Endothelial cell of hepatic sinusoid (primary cell): ENCODE data around the gene SMU1.
"Not testable (repeated sequence)": the region's sequence is repeated elsewhere in the genome, so short reads cannot be mapped to it uniquely, and the experiment has no call there.

Experiments used
- in situ Hi-C: cut with HindIII; loops from 2 replicates; pipeline ENCODE4 v1.10.0; 2017; ENCODE audit warnings: low sequenced_read_pairs

The SMU1 gene

DNA sequence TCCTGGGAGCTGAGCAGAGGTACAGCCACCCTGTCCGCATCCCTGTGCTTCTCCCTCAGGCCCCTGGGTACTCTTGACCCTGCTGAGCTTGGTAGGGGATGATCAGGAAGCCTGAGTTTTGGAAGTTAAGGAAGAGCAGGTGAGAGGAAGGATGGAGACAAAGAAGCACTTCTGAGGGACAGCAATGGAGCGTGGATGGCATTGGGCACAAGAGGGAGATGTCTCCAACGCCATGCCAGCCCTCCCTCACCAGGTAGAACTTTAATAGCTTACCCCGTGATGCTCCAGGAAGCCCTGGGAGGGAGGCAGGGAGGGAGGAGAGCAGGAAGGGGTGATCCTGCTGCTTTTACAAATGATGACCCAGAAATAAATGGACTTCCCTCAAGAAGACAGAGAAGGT is 29.9 kb upstream of the SMU1 start:
- in situ Hi-C loops = no loop called here

DNA sequence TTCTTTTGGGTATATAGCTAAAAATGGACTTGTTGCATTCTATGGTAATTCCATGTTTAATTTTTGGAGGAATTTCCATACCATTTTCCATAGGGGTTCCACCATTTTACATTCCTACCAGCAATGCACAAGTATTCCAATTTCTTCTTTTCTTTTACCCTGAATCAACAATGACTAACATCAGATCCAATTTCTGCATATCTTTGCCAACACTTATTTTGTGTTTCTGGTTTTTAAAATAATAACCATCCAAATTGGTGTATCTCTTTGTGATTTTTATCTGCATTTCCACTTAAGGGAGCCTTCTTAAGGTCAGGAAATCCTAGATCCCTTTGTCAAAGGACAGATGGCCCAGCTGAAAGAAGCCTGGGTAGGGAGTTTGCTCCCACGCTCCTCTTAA is 29.5 kb upstream of the SMU1 start:
- in situ Hi-C loops = no loop called here

DNA sequence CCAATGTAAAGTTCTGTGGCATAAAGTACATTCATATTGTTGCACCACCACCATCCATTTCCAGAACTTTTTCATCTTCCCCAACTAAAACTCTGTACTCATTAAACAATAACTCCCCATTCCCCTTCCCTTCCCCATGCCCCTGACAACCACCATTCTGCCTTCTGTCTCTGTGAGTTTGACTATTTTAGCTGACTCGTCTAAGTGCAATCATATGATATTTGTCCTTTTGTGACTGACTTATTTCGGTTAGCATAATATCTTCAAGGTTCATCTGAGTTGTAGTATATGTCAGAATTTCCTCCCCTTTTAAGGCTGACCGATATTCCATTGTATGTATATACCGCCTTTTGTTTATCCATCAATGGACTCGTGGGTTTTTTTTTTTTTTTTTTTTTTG is 29.0 kb upstream of the SMU1 start:
- in situ Hi-C loops = no loop called here

DNA sequence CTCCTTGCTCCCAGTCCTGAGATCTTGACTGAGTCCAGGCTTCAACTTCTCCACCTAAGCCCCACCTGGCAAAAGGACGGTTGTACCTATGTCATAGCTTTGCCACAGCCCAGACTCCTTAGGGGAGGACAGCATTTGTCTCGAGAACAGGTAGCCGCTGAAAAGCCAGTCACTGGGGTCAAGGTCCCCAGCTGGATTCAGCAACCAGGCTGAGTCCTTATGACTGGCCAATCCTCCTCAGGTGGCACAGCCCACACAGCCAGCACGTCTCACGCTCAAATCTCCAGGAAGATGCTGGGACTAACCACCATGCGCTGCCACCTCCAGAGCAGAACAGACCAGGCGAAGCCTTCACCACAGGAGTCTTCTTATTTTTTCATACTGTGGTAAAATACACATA is 27.9 kb upstream of the SMU1 start:
- in situ Hi-C loops = no loop called here

DNA sequence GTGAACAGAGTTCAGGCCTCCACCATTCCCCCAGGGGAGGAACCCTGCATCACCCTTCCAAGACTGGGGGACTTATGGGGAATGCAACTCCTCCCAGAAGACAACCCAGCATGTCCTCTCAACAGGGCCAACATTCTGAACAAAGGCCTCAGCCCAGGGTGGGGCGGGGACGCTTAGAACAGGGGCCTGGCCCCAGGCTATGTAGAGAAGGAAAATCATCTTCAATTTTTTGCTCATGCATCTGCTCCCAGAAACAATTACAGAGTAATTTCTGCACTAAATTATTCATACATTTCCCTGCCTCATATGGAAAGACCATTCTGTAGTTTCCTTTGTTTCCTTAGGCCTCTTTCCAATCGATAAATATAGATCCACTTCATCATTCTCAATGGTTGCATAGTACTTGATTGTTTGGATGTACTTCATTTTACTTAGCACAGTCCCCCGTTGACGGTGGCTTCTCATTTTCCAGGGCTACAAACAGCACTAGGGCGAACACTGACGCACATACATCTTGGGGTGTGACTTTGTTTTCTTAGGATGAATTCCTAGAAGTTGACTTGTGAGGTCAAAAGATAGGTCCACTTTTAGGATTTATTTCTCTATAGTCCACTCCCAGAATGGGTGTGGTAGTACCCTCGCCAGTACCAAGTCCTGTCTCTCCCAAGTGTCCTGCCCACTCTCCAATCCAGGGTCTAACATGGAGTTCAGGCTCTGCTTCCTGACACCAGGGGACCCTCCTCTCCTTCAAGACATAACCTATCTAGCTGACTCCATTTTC is 27.2 kb upstream of the SMU1 start:
- in situ Hi-C loops = no loop called here

DNA sequence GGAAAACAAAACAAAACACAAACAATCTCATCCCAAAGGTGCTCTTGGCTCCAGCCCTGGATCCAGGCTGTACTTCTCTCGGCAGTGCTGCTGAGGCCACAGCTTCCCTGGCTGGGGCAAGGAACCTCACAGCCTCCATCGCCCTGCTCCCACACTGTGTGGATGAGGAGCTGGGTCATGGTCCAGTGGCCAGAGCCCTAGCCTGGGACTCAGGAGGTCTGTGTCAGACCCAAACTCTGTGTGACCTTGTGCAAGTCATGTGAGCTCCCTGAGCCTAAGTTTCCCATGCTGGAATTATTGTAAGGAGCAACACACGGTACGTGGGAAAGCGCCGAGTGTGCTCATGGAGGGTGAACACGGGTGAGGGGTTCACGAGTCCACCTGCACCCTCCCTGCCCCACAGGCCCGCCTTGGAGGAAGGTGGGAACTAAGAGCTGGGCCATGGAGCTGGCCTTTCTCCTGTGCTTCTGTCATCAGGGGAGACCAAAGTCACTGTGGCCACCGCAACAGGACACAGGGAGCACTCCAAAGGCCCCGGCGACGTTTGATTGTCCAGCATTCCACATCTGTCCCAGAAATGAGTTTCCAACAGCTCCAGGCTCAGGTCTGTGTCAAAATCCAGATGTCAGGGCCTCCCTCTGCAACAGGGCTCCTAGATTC is 26.2 kb upstream of the SMU1 start:
- in situ Hi-C loops = no loop called here

DNA sequence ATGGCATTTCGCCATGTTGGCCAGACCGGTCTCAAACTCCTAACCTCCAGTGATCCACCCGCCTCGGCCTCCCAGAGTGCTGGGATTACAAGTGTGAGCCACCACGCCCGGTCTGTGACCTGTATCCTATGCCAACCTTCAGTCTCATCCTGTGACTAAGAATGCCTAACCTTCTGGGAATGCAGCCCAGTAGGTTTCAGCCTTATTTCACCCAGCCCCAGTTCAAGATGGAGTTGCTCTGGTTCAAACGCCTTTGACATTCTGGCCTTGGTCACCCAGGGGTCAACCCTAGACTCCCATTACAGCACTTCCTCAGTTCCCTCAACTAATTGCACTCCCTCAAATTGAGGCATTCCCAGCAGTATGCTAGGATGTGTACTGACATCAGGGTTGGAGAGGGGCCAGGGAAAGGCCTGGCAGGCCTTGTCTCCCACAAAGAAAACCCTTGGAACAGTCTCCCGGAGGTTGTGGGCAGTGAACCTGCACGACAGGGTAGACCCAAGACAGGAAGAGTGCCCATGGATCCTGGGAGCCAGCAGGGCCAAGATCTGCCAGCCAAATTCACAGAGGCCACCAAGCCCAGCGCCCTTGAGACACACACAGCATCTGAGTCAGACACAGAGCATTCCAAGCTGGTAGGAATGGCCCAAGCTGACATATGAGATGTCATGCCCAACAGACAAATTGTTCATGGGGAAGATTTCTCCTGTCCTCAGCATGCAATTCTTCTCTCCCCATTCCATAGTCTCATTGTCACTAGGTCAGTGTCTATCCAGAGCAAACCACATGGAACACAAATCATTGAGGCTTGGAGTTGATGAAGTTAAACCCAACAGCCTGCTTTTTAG is 24.9 kb upstream of the SMU1 start:
- in situ Hi-C loops = no loop called here

DNA sequence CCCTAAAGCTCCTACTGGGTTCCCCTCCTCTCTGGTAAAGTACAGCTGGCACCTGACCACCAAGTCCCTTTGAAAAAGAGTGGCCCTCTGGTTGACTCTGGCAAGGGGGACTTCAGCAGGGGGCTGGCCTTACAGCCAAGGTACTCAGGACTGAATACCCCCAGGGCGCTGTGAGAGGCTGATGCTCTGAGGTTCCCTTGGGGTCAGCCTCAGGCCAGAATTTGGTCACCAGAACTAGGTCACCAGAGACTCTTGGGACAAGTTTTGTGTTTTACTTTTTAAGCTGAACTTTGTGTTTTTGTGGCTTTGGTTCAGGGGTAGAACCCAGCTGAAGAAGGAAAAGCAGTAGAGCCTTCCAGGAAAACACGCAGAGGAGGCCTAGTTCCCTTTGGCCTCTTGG is 23.3 kb upstream of the SMU1 start:
- in situ Hi-C loops = no loop called here

DNA sequence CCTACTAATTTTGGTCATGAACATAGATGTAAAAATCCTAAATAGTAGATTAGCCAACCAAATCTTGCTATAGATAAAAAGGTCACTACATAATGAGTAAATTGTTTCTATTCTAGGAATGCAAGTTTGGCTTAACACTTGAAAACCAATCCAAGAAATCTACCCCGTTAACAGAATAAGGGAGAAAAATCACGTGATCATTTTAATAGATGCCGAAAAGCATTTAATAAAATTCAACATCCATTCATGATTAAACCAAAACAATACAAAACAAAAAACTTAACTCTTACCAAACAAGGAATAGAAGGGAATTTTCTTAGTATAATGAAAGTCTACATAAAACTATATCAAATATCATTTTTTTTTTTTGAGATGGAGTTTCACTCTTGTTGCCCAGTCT is 20.7 kb upstream of the SMU1 start:
- in situ Hi-C loops = no loop called here

DNA sequence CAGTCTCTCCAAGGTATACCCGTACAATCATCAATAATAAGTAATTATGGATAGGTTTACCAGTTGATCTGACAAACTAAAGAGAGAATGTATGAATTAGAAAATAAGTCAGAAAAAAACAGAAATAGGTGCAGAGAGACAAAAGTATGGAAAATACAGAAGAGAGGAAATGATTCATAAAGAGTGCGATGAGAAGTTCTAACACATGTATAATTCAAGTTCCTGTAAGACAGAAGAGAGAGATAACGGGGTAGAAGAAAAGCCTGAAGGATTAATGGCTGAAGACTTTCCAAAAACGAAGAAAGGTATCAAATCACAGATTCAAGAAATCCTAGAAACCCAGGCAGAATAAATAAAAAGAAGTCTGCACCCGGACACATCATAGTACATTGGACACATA is 16.2 kb upstream of the SMU1 start:
- in situ Hi-C loops = no loop called here

DNA sequence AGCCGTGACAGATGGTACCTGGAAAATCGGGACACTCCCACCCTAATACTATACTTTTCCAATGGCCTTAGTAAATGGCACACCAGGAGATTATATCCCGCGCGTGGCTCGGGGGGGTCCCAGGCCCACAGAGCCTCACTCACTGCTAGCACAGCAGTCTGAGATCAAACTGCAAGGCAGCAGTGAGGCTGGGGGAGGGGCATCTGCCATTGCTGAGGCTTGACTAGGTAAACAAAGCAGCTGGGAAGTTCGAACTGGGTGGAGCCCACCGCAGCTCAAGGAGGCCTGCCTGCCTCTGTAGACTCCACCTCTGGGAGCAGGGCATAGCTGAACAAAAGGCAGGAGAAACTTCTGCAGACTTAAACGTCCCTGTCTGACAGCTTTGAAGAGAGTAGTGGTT is 9.2 kb upstream of the SMU1 start:
- in situ Hi-C loops = not testable (repeated sequence)

DNA sequence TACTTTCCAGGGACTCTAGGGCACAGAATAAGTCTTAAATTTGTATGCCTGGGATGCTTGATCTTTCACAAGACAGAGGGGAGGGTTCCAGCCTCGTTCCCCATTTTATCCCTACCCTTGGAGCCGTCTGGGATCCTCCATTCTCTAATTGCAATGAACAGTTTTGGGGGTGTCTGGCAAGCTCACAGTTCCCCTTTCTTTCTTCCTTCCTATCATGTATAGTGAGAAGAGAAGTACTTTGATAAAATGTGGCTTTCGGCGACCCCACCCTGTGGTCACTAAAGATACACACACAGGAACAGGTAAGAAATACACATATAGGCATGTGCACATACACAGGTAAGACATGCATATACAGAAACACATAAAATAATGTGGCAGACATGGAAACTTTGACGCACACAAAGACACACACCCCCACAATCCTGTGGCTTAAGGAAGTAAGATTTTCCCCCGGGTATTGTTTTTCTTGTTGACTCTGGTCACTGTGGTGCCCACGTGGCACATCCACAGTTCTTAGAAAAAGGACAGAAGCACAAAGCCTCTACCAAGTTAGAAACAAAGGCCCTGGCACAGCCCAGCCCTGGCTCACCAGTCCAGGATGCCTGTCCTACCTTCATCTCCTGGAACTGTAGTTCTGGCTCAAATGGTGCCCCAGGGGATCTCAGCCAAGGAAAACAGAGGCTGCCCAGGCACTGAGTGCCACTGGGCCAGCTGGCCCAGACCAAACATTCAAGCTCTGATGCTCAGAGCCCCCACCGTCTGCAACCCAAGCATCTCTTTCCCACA is 6.3 kb upstream of the SMU1 start:
- in situ Hi-C loops = no loop called here

DNA sequence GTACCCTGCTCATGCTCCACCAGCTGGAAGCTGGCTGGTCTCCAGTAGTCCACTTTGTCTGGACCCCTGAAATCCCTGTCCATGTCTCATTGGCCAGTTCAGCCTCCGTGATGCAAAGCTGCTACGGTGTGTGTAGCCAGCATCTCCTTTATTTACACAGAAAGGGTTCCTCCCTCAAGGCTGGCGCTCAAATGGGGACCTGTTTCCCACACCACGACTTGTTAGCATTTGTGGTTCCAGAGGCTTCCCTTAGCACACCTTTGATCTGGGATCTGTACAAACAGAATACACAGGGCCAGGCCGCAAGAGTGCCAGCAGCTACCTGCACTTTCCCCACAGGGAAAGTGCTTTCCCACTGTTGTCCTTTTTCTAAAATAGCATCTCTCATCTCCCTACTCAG is 5.7 kb upstream of the SMU1 start:
- in situ Hi-C loops = no loop called here

DNA sequence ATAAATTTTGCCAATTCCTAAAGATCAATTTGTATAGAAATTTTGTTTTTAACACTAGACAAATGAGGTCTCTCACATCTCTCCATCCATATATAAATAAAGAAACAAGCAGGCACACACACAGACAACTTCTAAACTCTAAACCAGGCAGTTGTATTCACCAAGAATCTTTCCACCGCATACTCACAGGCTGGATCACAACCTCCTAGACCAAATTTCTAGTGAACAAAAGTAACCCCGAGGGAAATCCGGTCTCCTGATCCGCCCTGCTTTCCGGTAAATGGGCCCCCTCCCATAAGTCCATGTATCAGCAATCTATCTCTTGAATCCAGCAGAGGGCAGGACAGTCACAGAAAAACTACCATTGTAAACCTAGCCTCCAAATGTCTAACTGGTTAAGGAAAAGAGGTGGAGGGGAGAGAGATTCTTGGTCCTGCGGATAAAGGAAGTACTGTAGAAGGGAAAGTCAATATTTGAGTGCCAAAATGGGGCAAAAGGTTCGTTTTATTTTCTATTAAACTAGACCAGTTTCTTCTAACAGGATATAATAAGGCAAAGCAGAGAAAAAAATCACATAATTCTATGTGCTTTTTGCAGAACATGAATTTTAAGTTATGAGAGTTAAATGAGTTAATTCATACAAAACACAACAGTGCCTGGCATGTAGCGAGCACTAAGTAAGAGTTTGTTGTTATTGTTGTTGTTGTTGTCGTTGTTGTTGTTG is 4.8 kb upstream of the SMU1 start:
- in situ Hi-C loops = no loop called here

DNA sequence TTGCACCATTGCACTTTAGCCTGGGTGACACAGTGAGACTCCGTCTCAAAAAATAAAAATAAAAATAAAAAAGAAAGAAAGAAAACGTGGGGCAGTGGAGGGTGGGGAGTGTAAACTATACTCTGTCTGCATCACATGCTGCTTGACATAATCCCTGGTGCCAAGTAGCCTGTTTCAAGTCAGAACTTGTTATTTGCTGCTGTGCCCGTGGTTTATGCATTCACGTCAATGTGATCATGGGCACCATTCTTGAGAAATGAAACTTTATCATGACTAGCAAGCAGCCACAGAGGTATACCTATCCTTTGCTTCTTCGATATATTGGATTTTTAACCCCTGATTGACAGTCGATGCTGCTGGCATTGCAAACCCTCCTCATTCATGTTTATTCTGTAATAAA is 4.1 kb upstream of the SMU1 start:
- in situ Hi-C loops = no loop called here

DNA sequence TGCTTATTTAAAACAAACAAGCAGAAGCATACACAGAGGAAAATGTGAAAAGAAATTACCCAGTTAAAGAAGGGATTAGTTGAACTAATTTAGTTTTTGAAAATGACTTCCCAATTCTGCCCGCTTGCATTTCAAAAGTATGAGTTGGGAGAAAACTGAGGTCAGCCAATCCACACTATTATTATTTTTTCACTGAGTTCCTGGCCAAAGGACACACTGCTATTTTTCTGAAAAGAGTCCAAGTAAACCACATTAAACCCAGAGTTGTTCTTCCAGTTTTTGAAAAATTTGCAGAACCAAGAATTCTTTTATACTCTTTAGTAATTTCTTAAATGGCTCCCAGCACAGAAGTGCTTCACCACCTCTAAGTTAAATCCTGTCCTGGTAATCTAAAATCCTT is 7.5 kb downstream of the SMU1 start:
- in situ Hi-C loops = no loop called here

DNA sequence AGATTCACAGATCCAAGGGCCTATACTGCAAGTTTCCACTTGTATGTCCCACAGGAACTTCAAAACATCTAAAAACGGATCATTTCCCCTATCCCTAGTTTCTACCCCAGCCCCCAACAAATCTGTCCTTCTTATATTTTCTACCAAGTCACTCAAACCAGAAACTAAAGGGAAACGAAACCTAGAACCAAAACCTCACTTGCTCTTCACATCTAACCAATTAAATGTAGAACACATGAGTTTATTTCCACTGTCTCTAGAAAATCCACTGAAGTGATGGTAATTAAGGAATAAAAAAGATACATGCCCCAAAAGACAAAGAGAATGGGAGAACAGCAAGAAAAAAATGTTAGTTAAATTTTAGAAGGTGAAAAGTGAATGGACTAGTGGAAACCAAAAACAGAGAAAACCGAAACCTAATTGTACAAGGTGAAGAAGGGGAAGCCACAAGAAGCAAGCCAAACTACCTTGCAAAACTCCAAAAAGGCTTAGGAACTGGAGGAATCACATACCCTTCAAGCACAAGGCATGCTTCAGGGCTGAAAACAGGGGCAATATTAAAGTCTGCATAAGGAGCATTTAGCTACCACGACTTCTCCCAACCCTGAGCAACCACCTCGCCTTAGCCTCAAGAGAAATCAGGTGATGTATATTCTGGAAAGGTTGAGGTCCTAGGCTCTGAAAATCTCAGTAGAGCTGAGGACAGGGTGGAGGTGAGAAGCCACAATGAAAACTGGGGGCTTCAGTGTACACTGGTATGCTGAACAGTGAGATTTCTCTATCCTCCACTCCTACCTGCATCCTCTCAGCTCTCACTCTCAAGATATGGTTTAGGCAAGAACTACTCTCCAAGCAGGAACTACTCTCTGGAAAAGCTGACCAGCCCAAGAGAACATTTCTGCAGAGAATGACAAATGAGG is 11.1 kb downstream of the SMU1 start:
- in situ Hi-C loops = no loop called here

DNA sequence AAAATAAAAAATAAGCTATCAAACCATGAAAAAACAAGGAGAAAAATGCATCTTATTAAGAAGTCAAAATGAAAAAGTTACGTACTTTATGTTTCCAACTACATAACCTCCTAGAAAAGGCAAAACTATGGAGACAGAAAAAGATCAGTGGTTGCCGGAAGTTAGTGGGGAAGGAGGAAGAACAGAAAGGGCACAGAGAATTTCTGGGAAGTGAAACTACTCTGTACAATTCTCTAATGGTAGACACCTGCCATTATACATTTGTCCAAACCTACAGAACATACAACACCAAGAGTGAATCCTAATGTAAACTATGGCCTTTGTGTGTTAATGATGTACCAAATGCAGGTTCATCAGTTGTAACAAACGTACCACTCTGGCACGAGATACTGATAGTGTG is 25.3 kb downstream of the SMU1 start:
- in situ Hi-C loops = no loop called here

DNA sequence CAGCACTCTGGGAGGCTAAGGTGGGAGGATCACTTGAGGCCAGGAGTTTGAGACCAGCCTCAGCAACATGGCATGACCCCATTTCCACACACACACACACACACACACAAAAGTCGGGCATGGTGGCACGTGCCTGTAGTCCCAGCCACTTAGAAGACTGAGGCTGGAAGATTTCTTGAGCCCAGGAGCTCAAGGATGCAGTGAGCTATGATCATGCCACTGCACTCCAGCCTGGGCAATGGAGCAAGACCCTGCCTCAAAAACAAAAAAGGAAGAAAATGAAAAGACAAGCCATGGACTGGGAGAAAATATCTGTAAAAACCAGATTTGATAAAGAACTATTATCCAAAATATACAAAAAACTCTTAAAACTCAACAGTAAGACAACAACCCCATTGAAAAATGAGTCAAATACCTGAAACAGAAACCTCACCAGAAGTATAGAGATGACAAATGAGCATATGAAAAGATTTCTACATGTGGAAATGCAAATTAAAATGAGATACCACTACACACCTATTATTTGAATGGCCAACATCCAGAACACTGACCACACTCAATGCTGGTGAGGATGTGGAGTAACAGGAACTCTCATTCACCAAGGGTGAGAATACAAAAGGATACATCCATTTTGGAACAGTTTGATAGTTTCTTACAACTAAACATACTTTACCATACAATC is 26.7 kb downstream of the SMU1 start:
- in situ Hi-C loops = no loop called here
